ENCODE measurements around the gene TM4SF5. TPM values are rescaled to one million over a fixed set of nuclear protein-coding genes. Genes with fewer than 3 reads are reported as not detected.

TM4SF5 gene
- total and polyA plus RNA-seq, 10 of the 15 experiments (the other 5 are each of a cell fraction or from before 2014, with no cell fraction given), result 0.40 TPM; not detected in 9

DNA sequence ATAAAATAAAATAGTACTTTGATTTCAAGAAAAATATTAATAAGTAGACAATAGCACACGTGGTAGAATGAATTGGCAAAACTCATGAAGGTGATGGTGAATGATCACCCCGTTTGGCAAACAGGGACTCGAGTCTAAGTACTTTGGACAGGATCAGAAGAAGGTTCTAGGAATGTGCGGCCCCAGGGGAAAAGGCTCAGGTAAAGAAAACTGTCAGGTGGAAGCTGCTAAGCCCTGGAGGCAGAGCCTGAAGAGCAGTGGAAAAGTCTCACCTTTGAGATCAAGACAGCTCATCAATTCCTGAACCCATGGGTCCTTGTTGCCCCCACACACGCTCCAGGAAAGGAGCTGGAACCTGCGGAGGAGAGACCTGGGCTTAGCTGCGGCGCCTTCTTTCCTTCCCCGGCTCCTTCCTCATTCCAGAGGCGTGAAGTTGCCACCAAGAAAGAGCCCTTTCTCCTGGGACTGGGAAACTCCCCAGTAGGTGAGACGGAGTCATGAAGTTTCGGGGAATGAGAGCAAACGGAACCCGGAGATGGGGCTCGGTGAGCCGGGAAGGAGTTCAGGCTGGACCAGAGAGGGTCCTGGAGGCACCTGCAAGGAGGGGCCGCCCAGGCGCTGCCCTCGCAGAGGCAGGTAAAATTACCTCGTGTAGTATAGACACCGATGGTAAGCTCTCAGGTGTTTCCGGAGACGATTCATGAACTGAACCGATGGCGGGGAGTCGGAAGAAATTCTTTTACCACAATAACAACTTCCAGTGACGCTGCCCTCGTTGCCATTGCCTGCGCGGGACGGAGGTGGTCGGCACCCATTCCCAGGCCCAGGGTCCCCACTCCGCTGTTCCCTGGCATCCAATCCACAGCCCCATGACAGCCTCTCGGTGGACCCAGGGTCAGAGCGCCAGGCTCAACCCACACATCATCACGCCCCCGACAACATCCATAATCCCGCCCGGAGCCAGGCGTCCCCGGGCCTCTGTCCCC lies 33.3 kb upstream of the TM4SF5 start (continued):
- no peak for TF ChIP-seq SP1 (IDR thresholded peaks at IDR 0.05; ENCODE audit: low read depth, low read length)

DNA sequence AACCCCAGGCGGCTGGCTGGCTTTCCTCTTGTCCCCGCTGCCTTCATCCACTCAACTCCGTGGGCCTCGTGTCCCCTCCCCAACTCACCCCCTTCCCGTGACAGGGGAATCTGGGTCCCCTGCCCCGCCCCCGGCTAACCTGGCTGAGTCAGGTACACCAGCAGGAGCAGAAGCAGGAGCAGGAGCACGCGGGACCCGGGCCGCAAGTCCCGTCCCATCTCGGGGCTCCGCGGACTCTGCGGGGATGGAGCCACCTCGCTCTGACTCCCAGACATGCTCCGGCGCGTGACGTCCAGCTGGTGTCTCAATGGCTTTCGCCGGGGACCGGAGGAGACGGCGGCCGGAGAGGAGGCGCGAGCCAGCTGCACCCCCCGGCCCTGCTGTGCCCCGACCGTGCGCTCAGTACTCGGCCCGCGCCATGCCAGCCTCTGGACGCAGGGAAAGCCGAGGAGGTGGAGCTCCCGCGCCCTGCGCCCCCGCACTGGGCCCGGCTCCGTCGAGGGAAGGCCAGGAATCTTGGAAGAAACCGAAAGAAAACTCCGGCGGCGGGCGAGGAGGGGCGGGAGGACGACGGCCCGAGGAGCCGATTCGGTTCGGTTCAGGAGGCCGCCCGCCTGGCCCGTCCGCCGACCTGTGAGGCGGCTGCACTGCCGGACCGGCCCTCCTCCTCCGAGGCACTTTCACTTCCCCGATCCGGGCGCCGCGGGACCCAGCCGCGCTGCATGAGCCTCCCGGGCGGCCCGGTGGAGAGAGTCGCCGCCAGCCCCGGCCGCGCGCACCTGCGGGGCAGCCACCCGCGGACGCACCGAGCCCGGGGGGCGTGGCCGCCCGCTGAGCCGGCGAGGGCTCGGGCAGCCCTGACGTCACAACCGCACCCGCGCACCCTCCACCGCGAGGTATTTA lies 32.3 kb upstream of the TM4SF5 start, which contains the start of the genes CXCL16 and ZMYND15:
Gene CXCL16, minus strand, starts transcription at position 807 of the 903 bp plus-strand sequence. Its CDS starts 589 bp downstream, at position 218.
Gene ZMYND15, plus strand, starts transcription at position 712 of the 903 bp plus-strand sequence. CDS start 716 bp downstream, outside the sequence.
- Histone ChIP-seq H2AFZ (ENCODE audit: control insufficient read depth, low read depth, low read length) (peak within 1 kb of the TSS; percentile 62), H3K79me2 (ENCODE audit: control insufficient read depth, insufficient read depth, low read length) (no peaks in the 10 kb centered on the region), H3K9me3 (replicated peaks; ENCODE audit: control insufficient read depth, insufficient read depth, low read length) (no peaks in the 10 kb centered on the region), H3K9ac (ENCODE audit: control insufficient read depth, insufficient read depth, low read length) (peak within 1 kb of the TSS; percentile 27; the same call in 1 of the 2 replicates), H3K4me3 (peak within 1 kb of the TSS; percentile 72), H3K4me2 (ENCODE audit: control insufficient read depth, insufficient read depth) (peak within 1 kb of the TSS; percentile 95), H3K36me3 (ENCODE audit: control insufficient read depth in 2 of 2, insufficient read depth in 2 of 2, low read length in 1 of 2) (no peaks in the 10 kb centered on the region), H3K27ac (ENCODE audit: control insufficient read depth, insufficient read depth) (no peak within 1 kb of the TSS), H4K20me1 (ENCODE audit: control insufficient read depth, insufficient read depth) (no peaks in the 10 kb centered on the region), H3K27me3 (replicated peaks in 1 of 2; ENCODE audit: control insufficient read depth in 2 of 2, insufficient read depth in 2 of 2, low read length in 1 of 2) (peaks cover 10 to 15% of the 10 kb centered on the region in 2 experiments), H3K4me1 (ENCODE audit: control insufficient read depth, insufficient read depth, low read length) (peaks cover 3% of the 10 kb centered on the region; the same call in 1 of the 2 replicates)
- RAD21 ChIA-PET (ENCODE audit: unreplicated experiment), result no interaction called here
- intact Hi-C loops (cut with micrococcal nuclease; ENCODE audit: unreplicated experiment) (loop anchor here (10.0 kb wide), 1 partner anchor 45 kb away; the partner anchor contains the start of genes GLTPD2 and VMO1), in situ Hi-C loops (cut with MboI) (no loop called here)
- no peak for FAIRE-seq
- CTCF ChIA-PET, result interaction anchor here (0.6 to 1.1 kb wide), 3 partner anchors 31 to 320 kb away, joined by 3 read pairs; partner anchors contain the start of gene CHRNE
- WGBS (ENCODE audit: insufficient coverage, insufficient replicate concordance, low lambda C conversion rate, missing lambda C conversion rate), result 2% methylated on average over 97 of the region's 100 CpGs
- SMC1A ChIA-PET (ENCODE audit: uncharacterized antibody, unreplicated experiment), result no interaction called here
- POLR2A ChIA-PET, result no interaction called here
- ATAC-seq, result peak; percentile 92
- BruUV-seq (replicated peaks), result no TSS peak
- DNase-seq (ENCODE audit: low read depth, low spot score), result no peak
- no peak for TF ChIP-seq ATF7 (IDR thresholded peaks at IDR 0.05; ENCODE audit: low read depth)
- no peak for TF ChIP-seq HDAC6 (IDR thresholded peaks at IDR 0.05; ENCODE audit: unreplicated experiment)
- TF ChIP-seq CREM (IDR thresholded peaks at IDR 0.05; ENCODE audit: low read depth), result 0 out of 2 replicates have a peak, but pooled peaks have one; percentile 29
- TF ChIP-seq NRF1 (conservative IDR thresholded peaks at IDR 0.05; ENCODE audit: low read depth, low read length), result no peak
- TF ChIP-seq RCOR1 (conservative IDR thresholded peaks at IDR 0.05; ENCODE audit: low read depth, low read length), result no peak
- TF ChIP-seq, protein P1, sequence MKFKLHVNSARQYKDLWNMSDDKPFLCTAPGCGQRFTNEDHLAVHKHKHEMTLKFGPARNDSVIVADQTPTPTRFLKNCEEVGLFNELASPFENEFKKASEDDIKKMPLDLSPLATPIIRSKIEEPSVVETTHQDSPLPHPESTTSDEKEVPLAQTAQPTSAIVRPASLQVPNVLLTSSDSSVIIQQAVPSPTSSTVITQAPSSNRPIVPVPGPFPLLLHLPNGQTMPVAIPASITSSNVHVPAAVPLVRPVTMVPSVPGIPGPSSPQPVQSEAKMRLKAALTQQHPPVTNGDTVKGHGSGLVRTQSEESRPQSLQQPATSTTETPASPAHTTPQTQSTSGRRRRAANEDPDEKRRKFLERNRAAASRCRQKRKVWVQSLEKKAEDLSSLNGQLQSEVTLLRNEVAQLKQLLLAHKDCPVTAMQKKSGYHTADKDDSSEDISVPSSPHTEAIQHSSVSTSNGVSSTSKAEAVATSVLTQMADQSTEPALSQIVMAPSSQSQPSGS (IDR thresholded peaks at IDR 0.05; ENCODE audit: low read length), result no peak
- no peak for TF ChIP-seq SREBF1 (IDR thresholded peaks at IDR 0.05; ENCODE audit: low read length)
- peak; percentile 36; the same call in 1 of the 2 replicates for TF ChIP-seq GATAD2B (conservative IDR thresholded peaks at IDR 0.05; ENCODE audit: low read depth)
- no peak for TF ChIP-seq TBL1XR1 (IDR thresholded peaks at IDR 0.05; ENCODE audit: low read depth, low read length)
- TF ChIP-seq ZNF207 (IDR thresholded peaks at IDR 0.05; ENCODE audit: borderline replicate concordance), result no peak
- TF ChIP-seq RELA (IDR thresholded peaks at IDR 0.05; ENCODE audit: borderline replicate concordance, partially characterized antibody), result peak; percentile 13
- TF ChIP-seq BCL11A (IDR thresholded peaks at IDR 0.05; ENCODE audit: low read depth, low read length), result no peak
- TF ChIP-seq FOXM1 (IDR thresholded peaks at IDR 0.05; ENCODE audit: low read depth, low read length), result no peak
- TF ChIP-seq SMARCA5 (IDR thresholded peaks at IDR 0.05), result peak; percentile 44; the same call in 1 of the 2 replicates
- TF ChIP-seq, protein P2, sequence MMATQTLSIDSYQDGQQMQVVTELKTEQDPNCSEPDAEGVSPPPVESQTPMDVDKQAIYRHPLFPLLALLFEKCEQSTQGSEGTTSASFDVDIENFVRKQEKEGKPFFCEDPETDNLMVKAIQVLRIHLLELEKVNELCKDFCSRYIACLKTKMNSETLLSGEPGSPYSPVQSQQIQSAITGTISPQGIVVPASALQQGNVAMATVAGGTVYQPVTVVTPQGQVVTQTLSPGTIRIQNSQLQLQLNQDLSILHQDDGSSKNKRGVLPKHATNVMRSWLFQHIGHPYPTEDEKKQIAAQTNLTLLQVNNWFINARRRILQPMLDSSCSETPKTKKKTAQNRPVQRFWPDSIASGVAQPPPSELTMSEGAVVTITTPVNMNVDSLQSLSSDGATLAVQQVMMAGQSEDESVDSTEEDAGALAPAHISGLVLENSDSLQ (IDR thresholded peaks at IDR 0.05), result no peak
- no peak for TF ChIP-seq ZNF274 (IDR thresholded peaks at IDR 0.05; ENCODE audit: insufficient read depth, insufficient read length)
- no peak for TF ChIP-seq ZBED1 (IDR thresholded peaks at IDR 0.05; ENCODE audit: borderline replicate concordance)
- 0 out of 2 replicates have a peak, but pooled peaks have one; percentile 49 for TF ChIP-seq BACH1 (IDR thresholded peaks at IDR 0.05; ENCODE audit: borderline replicate concordance)
- no peak for TF ChIP-seq MEF2A (IDR thresholded peaks at IDR 0.05; ENCODE audit: insufficient read depth, low read depth, low read length)

Data from GM12878 (cell line).